Liver (tissue), 9 donors: ENCODE data around the gene NOL4L. TPM values are rescaled to one million over a fixed set of nuclear protein-coding genes. Genes with fewer than 3 reads are reported as not detected.

Experiments used
- DNase-seq: peaks from one replicate; pipeline ENCODE4 v3.0.0-alpha.2; 2017; ENCODE audit warnings: low spot score
- H3K27ac ChIP-seq, 2 donors: one replicate each; pipeline ENCODE4 v1.7.0; 2013; ENCODE audit warnings: inconsistent platforms in 2 of 2, low read length in 2 of 2, control low read depth in 1 of 2, low read depth in 1 of 2, mild to moderate bottlenecking in 1 of 2
- H3K27me3 ChIP-seq, 4 donors: one replicate each; pipeline versions ENCODE4 v1.6.1 to v1.7.0; 2013; ENCODE audit warnings: low read length in 3 of 4, inconsistent platforms in 1 of 4, mild to moderate bottlenecking in 1 of 4, moderate library complexity in 1 of 4; ENCODE audit not compliant: control insufficient read depth in 4 of 4, insufficient read depth in 4 of 4
- H3K36me3 ChIP-seq, 4 donors: one replicate each; pipeline versions ENCODE4 v1.6.1 to v1.7.0; 2013; ENCODE audit warnings: low read length in 3 of 4, mild to moderate bottlenecking in 3 of 4, low read depth in 1 of 4, moderate library complexity in 1 of 4; ENCODE audit not compliant: control insufficient read depth in 4 of 4, insufficient read depth in 3 of 4
- H3K4me1 ChIP-seq, 4 donors: one replicate each; pipeline versions ENCODE4 v1.6.1 to v1.7.0; 2013; ENCODE audit warnings: low read length in 3 of 4, mild to moderate bottlenecking in 3 of 4, moderate library complexity in 1 of 4; ENCODE audit not compliant: control insufficient read depth in 4 of 4, insufficient read depth in 4 of 4
- H3K4me3 ChIP-seq, 3 donors: one replicate each; pipeline versions ENCODE4 v1.6.1 to v1.7.0; 2013; ENCODE audit warnings: low read length in 3 of 3, control low read depth in 1 of 3, low read depth in 1 of 3, mild to moderate bottlenecking in 1 of 3
- H3K9ac ChIP-seq, 2 donors: one replicate each; pipeline ENCODE4 v1.7.0; 2013; ENCODE audit warnings: low read length in 2 of 2, mild to moderate bottlenecking in 2 of 2, moderate library complexity in 2 of 2, control low read depth in 1 of 2, low read depth in 1 of 2
- H3K9me3 ChIP-seq, 4 donors: one replicate each; pipeline versions ENCODE4 v1.6.1 to v1.7.0; 2013; ENCODE audit warnings: low read length in 3 of 4; ENCODE audit not compliant: control insufficient read depth in 4 of 4
- EGR1 ChIP-seq, 2 donors: IDR thresholded peaks; 2 replicates each; pipeline ENCODE4 v1.6.1; 2016 to 2018; ENCODE audit warnings: antibody characterized with exemption in 2 of 2, low read depth in 2 of 2
- FOXA1 ChIP-seq: IDR thresholded peaks from 2 replicates; pipeline ENCODE4 v1.6.1; 2016; ENCODE audit warnings: antibody characterized with exemption
- FOXA2 ChIP-seq: IDR thresholded peaks from 2 replicates; pipeline ENCODE4 v1.6.1; 2016; ENCODE audit warnings: antibody characterized with exemption
- GABPA ChIP-seq, 2 donors: IDR thresholded peaks in 1 of 2; conservative IDR thresholded peaks in 1 of 2; 2 replicates each; pipeline ENCODE4 v1.6.1; 2016; ENCODE audit warnings: antibody characterized with exemption in 2 of 2, mild to moderate bottlenecking in 1 of 2, moderate library complexity in 1 of 2
- HNF4A ChIP-seq, 2 donors: conservative IDR thresholded peaks; 2 replicates each; pipeline ENCODE4 v1.6.1; 2016; ENCODE audit warnings: antibody characterized with exemption in 2 of 2, mild to moderate bottlenecking in 2 of 2
- HNF4G ChIP-seq: IDR thresholded peaks from 2 replicates; pipeline ENCODE4 v1.6.1; 2016; ENCODE audit warnings: antibody characterized with exemption
- JUND ChIP-seq, 2 donors: IDR thresholded peaks; 2 replicates each; pipeline ENCODE4 v1.6.1; 2016; ENCODE audit warnings: antibody characterized with exemption in 2 of 2
- NR2F2 ChIP-seq: IDR thresholded peaks from 2 replicates; pipeline ENCODE4 v1.6.1; 2016; ENCODE audit warnings: antibody characterized with exemption
- RAD21 ChIP-seq, 2 donors: IDR thresholded peaks; 2 replicates each; pipeline ENCODE4 v1.6.1; 2016; ENCODE audit warnings: antibody characterized with exemption in 2 of 2, mild to moderate bottlenecking in 2 of 2
- RXRA ChIP-seq, 2 donors: IDR thresholded peaks; 2 replicates each; pipeline ENCODE4 v1.6.1; 2017 to 2018; ENCODE audit warnings: antibody characterized with exemption in 2 of 2, mild to moderate bottlenecking in 1 of 2
- SP1 ChIP-seq: IDR thresholded peaks from 2 replicates; pipeline ENCODE4 v1.6.1; 2018; ENCODE audit warnings: antibody characterized with exemption, mild to moderate bottlenecking
- TAF1 ChIP-seq: conservative IDR thresholded peaks from 2 replicates; pipeline ENCODE4 v1.6.1; 2016; ENCODE audit warnings: antibody characterized with exemption, mild to moderate bottlenecking
- YY1 ChIP-seq: IDR thresholded peaks from 2 replicates; pipeline ENCODE4 v1.6.1; 2016; ENCODE audit warnings: antibody characterized with exemption, mild to moderate bottlenecking
- WGBS: extraction: QIAGEN DNeasy Blood & Tissue Kit; methylation state at CpG from one replicate; pipeline ENCODE4 v1.1.7; 2013; 5-methylcytosine and 5-hydroxymethylcytosine counted together
- polyA plus RNA-seq, 2 donors: library from polyadenylated mRNA; stranded (reverse) in 1 of 2; unstranded in 1 of 2; fragments of 200-250 nt in 1 of 2; fragments of >200 nt in 1 of 2; fragmentation: Nextera tagmentation in 1 of 2; extraction: Ambion mirVana in 1 of 2; gene quantifications; one replicate each; pipeline versions ENCODE4 v1.2.1 to v1.2.3, GENCODE V29; 2013 to 2015
- total RNA-seq, 2 donors: library from RNA; depleted of rRNA; stranded (reverse); fragments of >200 nt; gene quantifications; one replicate each; pipeline ENCODE4 v1.2.3, GENCODE V29; 2014
- TF ChIP-seq, protein P1 (sequence below): fragments of 150-350 bp; IDR thresholded peaks from 2 replicates; pipeline ENCODE4 v1.5.1; 2017; ENCODE audit warnings: improper control_type of control experiment, low read depth, low read length; ENCODE audit not compliant: missing input control
- TF ChIP-seq, protein P2 (sequence below): IDR thresholded peaks from 2 replicates; pipeline ENCODE4 v1.6.1; 2016; ENCODE audit warnings: antibody characterized with exemption
- TF ChIP-seq, protein P3 (sequence below): IDR thresholded peaks from 2 replicates; pipeline ENCODE4 v1.6.1; 2016; ENCODE audit warnings: antibody characterized with exemption
- TF ChIP-seq, protein P4 (sequence below): IDR thresholded peaks from 2 replicates; pipeline ENCODE4 v1.6.1; 2016; ENCODE audit warnings: antibody characterized with exemption, mild to moderate bottlenecking
- TF ChIP-seq, protein P5 (sequence below): IDR thresholded peaks from 2 replicates; pipeline ENCODE4 v1.6.1; 2016; ENCODE audit warnings: antibody characterized with exemption
- donor health status: healthy.
- donor health status: healthy.
- donor health status: healthy.
- donor health status: healthy.
- donor health status: healthy.

The NOL4L gene
- total and polyA plus RNA-seq, 4 donors: 2.2 to 6.8 (median 4.3) TPM

DNA sequence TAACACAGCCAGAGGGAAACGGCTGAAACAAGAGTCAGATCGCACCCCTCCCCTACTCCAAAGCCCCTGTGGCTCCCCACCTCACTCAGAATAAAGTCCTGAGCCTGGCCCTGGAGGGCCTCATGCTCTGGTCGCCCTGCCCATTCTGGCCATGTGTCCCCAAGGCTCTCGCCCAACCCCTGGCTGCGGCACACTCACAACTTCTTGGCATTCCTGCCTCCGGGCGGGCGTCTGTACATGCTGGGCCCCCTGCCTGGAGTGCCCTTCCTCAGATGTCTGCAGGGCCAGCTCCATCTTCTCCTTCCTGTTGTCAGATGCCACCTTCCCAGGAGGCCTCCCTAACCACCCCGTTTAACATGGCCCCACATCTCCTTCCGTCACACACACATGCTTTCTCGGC lies 17.1 kb upstream of the NOL4L start:
- Histone ChIP-seq H3K4me1 (no peaks in the 10 kb centered on the region), H3K36me3 (no peaks in the 10 kb centered on the region), H3K9me3 (no peaks in the 10 kb centered on the region), H3K4me3 (no peak overlapping the region), H3K27me3 (no peaks in the 10 kb centered on the region), H3K9ac (no peak overlapping the region), H3K27ac (no peak overlapping the region)
- no peak for TF ChIP-seq RAD21 (IDR thresholded peaks at IDR 0.05)
- 94% methylated on average over 11 of the region's 11 CpGs for WGBS
- DNase-seq: no peak

DNA sequence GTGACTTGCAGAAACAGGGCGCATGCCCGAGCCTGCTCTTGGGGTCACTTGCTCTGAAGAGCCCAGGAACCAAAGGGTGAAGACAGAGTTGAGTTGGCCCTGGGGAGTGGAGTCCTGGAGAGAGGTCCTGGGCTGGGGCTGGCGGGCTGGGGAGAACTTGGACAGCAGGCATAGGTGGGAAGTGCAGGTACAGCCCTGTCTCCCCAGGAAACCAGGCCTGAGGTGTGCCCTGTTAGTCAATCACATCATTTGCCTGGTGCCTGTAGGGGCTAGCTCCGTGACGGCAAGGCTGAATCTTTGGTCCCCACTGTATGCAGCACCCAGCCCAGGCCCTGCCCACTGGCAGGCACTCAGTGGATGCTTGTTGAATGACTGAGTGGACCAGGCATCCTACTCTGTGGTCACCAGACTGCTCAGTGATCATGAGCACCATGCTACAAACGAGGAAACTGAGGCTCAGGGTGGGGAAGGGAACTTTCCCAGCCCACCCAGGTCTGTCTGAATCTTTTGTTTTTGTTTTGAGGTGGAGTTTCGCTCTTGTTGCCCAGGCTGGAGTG lies 15.6 kb upstream of the NOL4L start:
- no peaks in the 10 kb centered on the region for H3K9me3 ChIP-seq
- H3K36me3 ChIP-seq: no peaks in the 10 kb centered on the region
- WGBS: 88% methylated on average over 7 of the region's 7 CpGs
- no peak for TF ChIP-seq RAD21 (IDR thresholded peaks at IDR 0.05)
- no peak for TF ChIP-seq RXRA (IDR thresholded peaks at IDR 0.05)
- no peak for TF ChIP-seq HNF4A (conservative IDR thresholded peaks at IDR 0.05)
- TF ChIP-seq JUND (IDR thresholded peaks at IDR 0.05): no peak
- TF ChIP-seq FOXA1: no peak
- no peak for TF ChIP-seq FOXA2
- TF ChIP-seq, protein P1, sequence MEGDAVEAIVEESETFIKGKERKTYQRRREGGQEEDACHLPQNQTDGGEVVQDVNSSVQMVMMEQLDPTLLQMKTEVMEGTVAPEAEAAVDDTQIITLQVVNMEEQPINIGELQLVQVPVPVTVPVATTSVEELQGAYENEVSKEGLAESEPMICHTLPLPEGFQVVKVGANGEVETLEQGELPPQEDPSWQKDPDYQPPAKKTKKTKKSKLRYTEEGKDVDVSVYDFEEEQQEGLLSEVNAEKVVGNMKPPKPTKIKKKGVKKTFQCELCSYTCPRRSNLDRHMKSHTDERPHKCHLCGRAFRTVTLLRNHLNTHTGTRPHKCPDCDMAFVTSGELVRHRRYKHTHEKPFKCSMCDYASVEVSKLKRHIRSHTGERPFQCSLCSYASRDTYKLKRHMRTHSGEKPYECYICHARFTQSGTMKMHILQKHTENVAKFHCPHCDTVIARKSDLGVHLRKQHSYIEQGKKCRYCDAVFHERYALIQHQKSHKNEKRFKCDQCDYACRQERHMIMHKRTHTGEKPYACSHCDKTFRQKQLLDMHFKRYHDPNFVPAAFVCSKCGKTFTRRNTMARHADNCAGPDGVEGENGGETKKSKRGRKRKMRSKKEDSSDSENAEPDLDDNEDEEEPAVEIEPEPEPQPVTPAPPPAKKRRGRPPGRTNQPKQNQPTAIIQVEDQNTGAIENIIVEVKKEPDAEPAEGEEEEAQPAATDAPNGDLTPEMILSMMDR: no peak
- TF ChIP-seq, protein P2, sequence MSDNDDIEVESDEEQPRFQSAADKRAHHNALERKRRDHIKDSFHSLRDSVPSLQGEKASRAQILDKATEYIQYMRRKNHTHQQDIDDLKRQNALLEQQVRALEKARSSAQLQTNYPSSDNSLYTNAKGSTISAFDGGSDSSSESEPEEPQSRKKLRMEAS: no peak
- TF ChIP-seq, protein P3, sequence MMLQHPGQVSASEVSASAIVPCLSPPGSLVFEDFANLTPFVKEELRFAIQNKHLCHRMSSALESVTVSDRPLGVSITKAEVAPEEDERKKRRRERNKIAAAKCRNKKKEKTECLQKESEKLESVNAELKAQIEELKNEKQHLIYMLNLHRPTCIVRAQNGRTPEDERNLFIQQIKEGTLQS: no peak
- no peak for TF ChIP-seq SP1
- no peak for TF ChIP-seq NR2F2
- no peak for TF ChIP-seq TAF1
- TF ChIP-seq GABPA (IDR thresholded peaks at IDR 0.05 in 1 of 2, conservative IDR thresholded peaks at IDR 0.05 in 1 of 2): no peak
- TF ChIP-seq YY1: no peak
- no peak for TF ChIP-seq HNF4G
- TF ChIP-seq EGR1 (IDR thresholded peaks at IDR 0.05; ENCODE audit: low read depth in 2 of 2): no peak
- TF ChIP-seq, protein P4, sequence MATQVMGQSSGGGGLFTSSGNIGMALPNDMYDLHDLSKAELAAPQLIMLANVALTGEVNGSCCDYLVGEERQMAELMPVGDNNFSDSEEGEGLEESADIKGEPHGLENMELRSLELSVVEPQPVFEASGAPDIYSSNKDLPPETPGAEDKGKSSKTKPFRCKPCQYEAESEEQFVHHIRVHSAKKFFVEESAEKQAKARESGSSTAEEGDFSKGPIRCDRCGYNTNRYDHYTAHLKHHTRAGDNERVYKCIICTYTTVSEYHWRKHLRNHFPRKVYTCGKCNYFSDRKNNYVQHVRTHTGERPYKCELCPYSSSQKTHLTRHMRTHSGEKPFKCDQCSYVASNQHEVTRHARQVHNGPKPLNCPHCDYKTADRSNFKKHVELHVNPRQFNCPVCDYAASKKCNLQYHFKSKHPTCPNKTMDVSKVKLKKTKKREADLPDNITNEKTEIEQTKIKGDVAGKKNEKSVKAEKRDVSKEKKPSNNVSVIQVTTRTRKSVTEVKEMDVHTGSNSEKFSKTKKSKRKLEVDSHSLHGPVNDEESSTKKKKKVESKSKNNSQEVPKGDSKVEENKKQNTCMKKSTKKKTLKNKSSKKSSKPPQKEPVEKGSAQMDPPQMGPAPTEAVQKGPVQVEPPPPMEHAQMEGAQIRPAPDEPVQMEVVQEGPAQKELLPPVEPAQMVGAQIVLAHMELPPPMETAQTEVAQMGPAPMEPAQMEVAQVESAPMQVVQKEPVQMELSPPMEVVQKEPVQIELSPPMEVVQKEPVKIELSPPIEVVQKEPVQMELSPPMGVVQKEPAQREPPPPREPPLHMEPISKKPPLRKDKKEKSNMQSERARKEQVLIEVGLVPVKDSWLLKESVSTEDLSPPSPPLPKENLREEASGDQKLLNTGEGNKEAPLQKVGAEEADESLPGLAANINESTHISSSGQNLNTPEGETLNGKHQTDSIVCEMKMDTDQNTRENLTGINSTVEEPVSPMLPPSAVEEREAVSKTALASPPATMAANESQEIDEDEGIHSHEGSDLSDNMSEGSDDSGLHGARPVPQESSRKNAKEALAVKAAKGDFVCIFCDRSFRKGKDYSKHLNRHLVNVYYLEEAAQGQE: no peak
- TF ChIP-seq, protein P5, sequence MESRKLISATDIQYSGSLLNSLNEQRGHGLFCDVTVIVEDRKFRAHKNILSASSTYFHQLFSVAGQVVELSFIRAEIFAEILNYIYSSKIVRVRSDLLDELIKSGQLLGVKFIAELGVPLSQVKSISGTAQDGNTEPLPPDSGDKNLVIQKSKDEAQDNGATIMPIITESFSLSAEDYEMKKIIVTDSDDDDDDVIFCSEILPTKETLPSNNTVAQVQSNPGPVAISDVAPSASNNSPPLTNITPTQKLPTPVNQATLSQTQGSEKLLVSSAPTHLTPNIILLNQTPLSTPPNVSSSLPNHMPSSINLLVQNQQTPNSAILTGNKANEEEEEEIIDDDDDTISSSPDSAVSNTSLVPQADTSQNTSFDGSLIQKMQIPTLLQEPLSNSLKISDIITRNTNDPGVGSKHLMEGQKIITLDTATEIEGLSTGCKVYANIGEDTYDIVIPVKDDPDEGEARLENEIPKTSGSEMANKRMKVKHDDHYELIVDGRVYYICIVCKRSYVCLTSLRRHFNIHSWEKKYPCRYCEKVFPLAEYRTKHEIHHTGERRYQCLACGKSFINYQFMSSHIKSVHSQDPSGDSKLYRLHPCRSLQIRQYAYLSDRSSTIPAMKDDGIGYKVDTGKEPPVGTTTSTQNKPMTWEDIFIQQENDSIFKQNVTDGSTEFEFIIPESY: no peak
- H3K4me1 ChIP-seq: no peaks in the 10 kb centered on the region
- H3K9ac ChIP-seq: no peak overlapping the region
- H3K27ac ChIP-seq: no peak overlapping the region
- no peaks in the 10 kb centered on the region for H3K27me3 ChIP-seq
- DNase-seq: no peak
- no peak overlapping the region for H3K4me3 ChIP-seq
